Neural crest cell (in vitro differentiated cells): ENCODE data around the gene IL9R. TPM values are rescaled to one million over a fixed set of nuclear protein-coding genes. Genes with fewer than 3 reads are reported as not detected.
"Not testable (repeated sequence)": the region's sequence is repeated elsewhere in the genome, so short reads cannot be mapped to it uniquely, and the experiment has no call there.

Experiments used
- DNase-seq: peaks from one replicate; pipeline ENCODE4 v3.0.0; 2021; ENCODE audit warnings: low read depth, mixed read lengths, low spot score
- H3K27ac Mint-ChIP-seq: one replicate; pipeline ENCODE4 v1.8.0; 2021; ENCODE audit warnings: mild to moderate bottlenecking, mixed read lengths; ENCODE audit not compliant: unreplicated experiment
- H3K27me3 Mint-ChIP-seq: 2 replicates; pipeline ENCODE4 v1.8.0; 2021; ENCODE audit warnings: low read depth, mild to moderate bottlenecking, mixed read lengths
- H3K36me3 Mint-ChIP-seq: 2 replicates; pipeline ENCODE4 v1.8.0; 2021; ENCODE audit warnings: low read depth, mild to moderate bottlenecking, mixed read lengths
- H3K4me1 Mint-ChIP-seq: 2 replicates; pipeline ENCODE4 v1.8.0; 2021; ENCODE audit warnings: mixed read lengths
- H3K4me3 Mint-ChIP-seq: one replicate; pipeline ENCODE4 v1.8.0; 2021; ENCODE audit warnings: mild to moderate bottlenecking, mixed read lengths
- H3K9me3 Mint-ChIP-seq: 2 replicates; pipeline ENCODE4 v1.8.0; 2021; ENCODE audit warnings: mixed read lengths
- total RNA-seq: library from RNA; stranded (reverse); gene quantifications from 2 replicates; pipeline ENCODE4 v1.2.1, GENCODE V29; 2021
- TF ChIP-seq, protein P1 (sequence below): fragments of 200-600 bp; sonication (generic); conservative IDR thresholded peaks from 2 replicates; pipeline ENCODE4 v1.5.0; 2021; ENCODE audit warnings: antibody characterized with exemption, mild to moderate bottlenecking

IL9R gene
- total RNA-seq, 1 donor from 2014 or later, result not detected

DNA sequence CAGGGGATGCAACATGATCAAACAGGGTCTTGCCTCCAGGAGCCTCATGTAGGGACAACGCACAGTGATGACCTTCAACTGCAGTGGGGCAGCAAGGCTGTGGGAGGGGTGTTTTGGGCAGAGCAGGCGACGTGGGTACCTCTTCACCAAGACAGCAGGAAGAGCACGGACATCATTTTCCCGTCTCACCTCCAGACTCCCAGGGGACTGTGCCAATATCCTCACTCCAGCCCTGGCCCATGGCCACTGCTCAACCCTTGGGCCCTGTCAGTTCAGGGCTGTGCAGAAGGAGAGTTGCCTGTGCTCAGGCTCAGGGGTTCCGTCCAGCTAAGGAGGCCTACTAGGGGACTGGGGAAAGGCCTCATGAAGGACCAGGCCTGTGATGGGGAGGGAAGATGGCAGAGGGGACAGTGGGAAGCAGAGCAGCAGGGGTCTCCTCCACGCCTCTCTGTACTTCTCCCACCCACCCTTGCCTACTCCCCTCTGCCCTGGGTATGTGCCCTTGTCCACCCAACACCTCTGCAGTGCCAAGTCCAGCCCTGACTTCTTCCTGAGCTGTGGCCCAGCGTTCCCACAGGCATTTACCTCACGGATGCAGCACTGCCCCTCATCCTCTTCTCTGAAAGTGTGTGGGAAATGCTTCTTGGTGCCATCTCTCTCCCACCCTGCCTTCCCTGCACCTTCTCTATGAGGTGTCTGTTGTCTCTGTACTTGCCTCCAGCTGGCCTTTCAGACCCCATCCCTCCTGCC is 1.4 kb downstream of the IL9R start:
- no peak overlapping the region for H3K27ac Mint-ChIP-seq
- no peaks in the 10 kb centered on the region for H3K4me1 Mint-ChIP-seq
- H3K9me3 Mint-ChIP-seq, result peaks cover 3% of the 10 kb centered on the region
- H3K4me3 Mint-ChIP-seq, result no peak overlapping the region
- TF ChIP-seq, protein P1, sequence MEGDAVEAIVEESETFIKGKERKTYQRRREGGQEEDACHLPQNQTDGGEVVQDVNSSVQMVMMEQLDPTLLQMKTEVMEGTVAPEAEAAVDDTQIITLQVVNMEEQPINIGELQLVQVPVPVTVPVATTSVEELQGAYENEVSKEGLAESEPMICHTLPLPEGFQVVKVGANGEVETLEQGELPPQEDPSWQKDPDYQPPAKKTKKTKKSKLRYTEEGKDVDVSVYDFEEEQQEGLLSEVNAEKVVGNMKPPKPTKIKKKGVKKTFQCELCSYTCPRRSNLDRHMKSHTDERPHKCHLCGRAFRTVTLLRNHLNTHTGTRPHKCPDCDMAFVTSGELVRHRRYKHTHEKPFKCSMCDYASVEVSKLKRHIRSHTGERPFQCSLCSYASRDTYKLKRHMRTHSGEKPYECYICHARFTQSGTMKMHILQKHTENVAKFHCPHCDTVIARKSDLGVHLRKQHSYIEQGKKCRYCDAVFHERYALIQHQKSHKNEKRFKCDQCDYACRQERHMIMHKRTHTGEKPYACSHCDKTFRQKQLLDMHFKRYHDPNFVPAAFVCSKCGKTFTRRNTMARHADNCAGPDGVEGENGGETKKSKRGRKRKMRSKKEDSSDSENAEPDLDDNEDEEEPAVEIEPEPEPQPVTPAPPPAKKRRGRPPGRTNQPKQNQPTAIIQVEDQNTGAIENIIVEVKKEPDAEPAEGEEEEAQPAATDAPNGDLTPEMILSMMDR, result no peak
- H3K36me3 Mint-ChIP-seq, result no peaks in the 10 kb centered on the region
- no peak for DNase-seq
- H3K27me3 Mint-ChIP-seq, result no peaks in the 10 kb centered on the region

DNA sequence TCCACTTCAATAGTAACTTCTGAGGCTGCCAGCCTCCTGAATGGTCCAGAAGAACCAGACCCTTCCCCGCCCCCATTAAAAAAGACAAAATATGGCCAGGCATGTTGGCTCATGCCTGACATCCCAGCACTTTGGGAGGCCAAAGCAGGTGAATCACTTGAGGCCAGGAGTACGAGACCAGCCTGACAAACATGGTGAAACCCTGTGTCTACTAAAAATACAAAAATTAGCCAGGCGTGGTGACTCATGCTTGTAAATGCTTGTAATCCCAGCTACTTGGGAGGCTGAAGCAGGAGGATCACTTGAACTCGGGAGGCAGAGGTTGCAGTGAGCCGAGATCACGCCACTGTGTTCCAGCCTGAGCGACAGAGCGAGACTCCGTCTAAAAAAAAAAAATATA is 2.3 kb downstream of the IL9R start:
- not testable (repeated sequence) for H3K4me3 Mint-ChIP-seq, H3K9me3 Mint-ChIP-seq, DNase-seq, H3K27ac Mint-ChIP-seq, H3K27me3 Mint-ChIP-seq, H3K36me3 Mint-ChIP-seq, H3K4me1 Mint-ChIP-seq

DNA sequence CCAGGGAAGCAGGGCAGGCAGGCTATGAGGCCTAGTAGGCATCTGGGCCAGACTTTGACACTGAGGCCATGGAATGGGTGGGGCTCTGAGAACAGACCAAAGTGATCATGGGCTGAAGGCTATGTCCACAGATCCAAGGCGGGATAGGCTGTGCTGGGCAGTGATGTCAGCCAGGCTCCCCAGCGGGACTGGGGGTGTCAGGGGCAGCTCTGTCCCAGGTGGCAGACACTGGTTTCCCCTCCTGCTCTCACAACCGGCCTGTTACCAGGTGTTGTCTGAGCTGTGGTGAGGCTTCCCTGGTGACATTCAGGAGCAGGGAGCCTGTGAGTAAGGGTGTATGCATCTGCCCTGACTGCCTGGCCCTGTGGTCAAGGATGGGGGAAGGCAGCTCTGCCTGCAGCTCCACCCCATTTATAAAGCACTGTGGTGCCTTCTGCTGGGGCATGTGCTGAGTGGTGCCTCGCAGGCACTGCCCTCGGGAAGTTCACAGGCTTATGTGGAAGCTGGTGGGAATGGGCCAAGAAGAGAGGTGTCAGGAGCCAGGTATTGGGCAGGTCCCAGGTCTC is 2.9 kb downstream of the IL9R start:
- Mint-ChIP-seq H3K9me3 (peaks cover 4% of the 10 kb centered on the region), H3K27me3 (no peaks in the 10 kb centered on the region)
- TF ChIP-seq, protein P1, result no peak

DNA sequence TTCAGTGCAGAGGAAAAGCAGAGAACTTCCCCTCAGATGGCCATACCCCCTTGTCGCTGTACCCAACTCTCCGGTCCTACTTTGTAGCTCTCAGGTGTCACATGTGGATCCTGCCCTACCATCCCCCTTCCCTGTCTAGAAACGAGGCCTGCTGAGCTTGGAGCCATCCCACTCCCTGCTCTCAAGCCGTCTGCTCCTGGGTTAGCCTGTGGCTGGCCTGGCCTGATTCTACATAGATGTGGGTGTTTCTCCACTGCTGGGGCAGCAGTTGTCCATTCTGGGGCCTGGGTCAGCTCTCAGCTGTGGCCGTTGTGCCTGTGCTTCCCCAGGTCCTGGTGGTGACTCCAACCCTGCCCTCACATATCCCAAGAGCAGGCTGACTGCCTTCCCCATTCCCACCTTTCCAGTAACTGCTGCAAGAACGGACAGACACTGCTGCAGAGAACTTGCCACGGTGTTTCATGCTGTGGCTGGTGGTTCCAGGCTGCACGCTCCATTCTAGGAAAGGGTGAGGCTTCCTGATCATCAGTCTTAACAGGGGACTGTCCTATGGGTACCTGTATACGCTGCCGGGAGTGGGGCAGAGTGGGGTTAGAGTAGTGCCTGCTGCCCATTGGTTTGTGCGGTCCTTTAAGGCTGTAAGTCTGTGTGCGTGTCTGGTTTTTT is 3.6 kb downstream of the IL9R start:
- peaks cover 4% of the 10 kb centered on the region for H3K9me3 Mint-ChIP-seq
- H3K4me1 Mint-ChIP-seq, result no peaks in the 10 kb centered on the region
- H3K36me3 Mint-ChIP-seq, result peaks cover 4% of the 10 kb centered on the region
- H3K4me3 Mint-ChIP-seq, result no peak overlapping the region
- H3K27ac Mint-ChIP-seq, result no peak overlapping the region
- DNase-seq, result no peak
- TF ChIP-seq, protein P1, result no peak
- no peaks in the 10 kb centered on the region for H3K27me3 Mint-ChIP-seq

More for the DNA sequence above, 2.9 kb downstream of the IL9R start:
- Mint-ChIP-seq H3K4me1 (no peaks in the 10 kb centered on the region), H3K4me3 (no peak overlapping the region), H3K27ac (no peak overlapping the region), H3K36me3 (peaks cover 4% of the 10 kb centered on the region)
- DNase-seq, result no peak

DNA sequence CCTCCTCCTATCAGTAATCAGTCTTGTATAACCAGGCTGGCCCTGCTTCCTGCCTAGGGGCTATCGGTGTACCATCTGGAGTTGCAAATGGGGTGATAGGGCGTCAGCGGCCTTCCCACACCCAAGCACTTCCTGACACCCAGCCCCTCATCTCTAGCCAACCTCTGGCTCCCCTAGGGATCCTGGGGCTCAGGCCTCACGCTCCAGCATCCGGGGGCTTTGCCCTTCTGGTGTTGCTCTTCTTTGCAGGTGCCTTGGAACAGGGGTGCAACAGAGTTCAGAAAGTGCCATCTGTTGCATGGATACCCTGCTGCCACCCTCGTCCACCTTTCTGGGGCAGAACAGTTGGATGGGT is 4.1 kb downstream of the IL9R start:
- Mint-ChIP-seq H3K36me3 (peaks cover 4% of the 10 kb centered on the region), H3K4me3 (no peak overlapping the region), H3K27ac (no peak overlapping the region), H3K27me3 (no peaks in the 10 kb centered on the region), H3K4me1 (no peaks in the 10 kb centered on the region), H3K9me3 (peaks cover 4% of the 10 kb centered on the region)
- TF ChIP-seq, protein P1, result no peak
- DNase-seq, result no peak

DNA sequence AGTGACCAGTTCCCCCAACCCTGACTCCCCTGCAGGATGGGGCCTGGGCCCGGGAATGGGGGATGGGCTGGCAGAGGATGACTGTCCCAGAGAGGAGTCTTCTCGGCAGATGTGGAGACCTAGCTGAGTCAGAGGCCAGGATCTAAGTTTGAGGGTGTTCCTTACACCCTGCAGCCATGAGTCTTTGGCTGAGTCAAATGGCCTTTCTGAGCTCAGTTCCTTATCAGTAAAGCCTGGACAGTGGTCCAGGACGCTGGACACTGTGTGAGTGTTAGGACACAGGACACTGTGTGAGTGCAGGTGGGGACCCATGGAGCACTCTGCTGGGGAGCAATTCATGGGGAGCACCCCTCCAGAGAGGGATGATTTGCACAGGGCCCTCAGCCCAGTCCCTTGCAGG is 5.0 kb downstream of the IL9R start:
- Mint-ChIP-seq H3K4me3 (no peak overlapping the region), H3K27me3 (no peaks in the 10 kb centered on the region), H3K27ac (no peak overlapping the region), H3K4me1 (no peaks in the 10 kb centered on the region), H3K9me3 (peaks cover 4% of the 10 kb centered on the region), H3K36me3 (peaks cover 4% of the 10 kb centered on the region)
- TF ChIP-seq, protein P1, result no peak
- DNase-seq, result no peak
